Activated naive CD4-positive, alpha-beta T cell treated with anti-CD3 and anti-CD28 coated beads, Interleukin-2, amount 50 U/mL, for 16 hours (primary cell): ENCODE data around the gene STAP1.
"Not testable (repeated sequence)": the region's sequence is repeated elsewhere in the genome, so short reads cannot be mapped to it uniquely, and the experiment has no call there.

Source experiments
- DNase-seq: peaks from one replicate; pipeline ENCODE4 v3.0.0-alpha.2; 2020

STAP1 gene

GRCh38 chr4:67634741-67635140, 76.2 kb downstream of the STAP1 start:
- DNase-seq, result no peak

DNA sequence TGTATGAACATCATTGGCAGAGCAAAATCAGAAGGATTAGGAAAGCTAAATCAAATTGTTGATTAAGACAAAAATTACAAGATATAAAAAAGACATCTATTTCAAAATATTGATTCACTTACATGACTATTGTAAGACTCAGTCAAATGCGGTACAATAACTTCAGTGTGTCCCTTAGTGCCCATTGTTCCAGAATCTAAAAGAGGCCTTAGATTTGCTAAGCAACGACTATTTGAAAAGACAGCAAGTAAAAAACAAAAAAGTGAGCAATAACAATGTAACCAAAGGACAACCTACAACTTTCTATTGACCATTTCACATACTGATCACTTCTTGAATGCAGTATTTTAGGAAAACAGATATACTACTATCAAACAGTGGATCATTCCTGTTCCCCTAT, 76.8 kb downstream of the STAP1 start:
- DNase-seq, result no peak

DNA sequence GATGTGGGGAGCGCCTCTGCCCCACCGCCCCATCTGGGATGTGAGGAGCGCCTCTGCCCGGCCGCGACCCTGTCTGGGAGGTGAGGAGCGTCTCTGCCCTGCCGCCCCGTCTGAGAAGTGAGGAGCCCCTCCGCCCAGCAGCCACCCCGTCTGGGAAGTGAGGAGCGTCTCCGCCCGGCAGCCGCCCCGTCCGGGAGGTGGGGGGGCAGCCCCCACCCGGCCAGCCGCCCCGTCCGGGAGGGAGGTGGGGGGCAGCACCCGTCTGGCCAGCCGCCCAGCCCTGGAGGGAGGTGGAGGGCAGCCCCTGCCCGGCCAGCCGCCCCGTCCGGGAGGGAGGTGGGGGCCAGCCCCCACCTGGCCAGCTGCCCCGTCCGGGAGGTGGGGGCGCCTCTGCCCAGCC, 78.5 kb downstream of the STAP1 start:
- not testable (repeated sequence) for DNase-seq

- no peak for DNase-seq
These were observed 79.6 kb downstream of the STAP1 start for GRCh38 chr4:67638136-67638535.

DNA sequence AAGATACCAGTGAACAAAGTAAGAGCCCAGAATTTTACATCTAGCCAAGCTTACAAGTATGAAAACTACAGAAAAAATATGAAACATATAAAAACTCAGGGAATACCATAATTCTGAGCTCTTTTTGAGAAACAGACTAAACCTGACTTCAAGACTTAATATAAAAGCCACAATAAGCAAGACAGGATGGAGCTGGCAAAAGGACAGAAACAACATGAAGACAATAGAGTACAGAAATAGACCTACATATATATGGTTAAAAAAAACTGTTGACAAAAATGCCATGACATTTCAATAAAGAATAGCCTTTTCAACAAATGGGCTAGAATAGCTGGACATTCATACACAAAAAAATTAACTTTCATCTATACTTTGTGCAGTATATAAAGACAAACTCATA, 93.0 kb downstream of the STAP1 start:
- DNase-seq, result no peak
